HG03025 (cell line): ENCODE results near the gene S100Z.
"Not testable (repeated sequence)": the region's sequence is repeated elsewhere in the genome, so short reads cannot be mapped to it uniquely, and the experiment has no call there.

Source experiments
- ATAC-seq: cut with Tn5 transposase; IDR thresholded peaks from one replicate; pipeline ENCODE4 v1.9.1; 2021; ENCODE audit warnings: mild to moderate bottlenecking, moderate library complexity; ENCODE audit not compliant: unreplicated experiment, low FRiP score

S100Z gene

GRCh38 chr5:76849419-76850291 lies at the start of gene S100Z:
S100Z (plus strand) TSS chr5:76850014; CDS start chr5:76875360, 25,346 bp downstream.
- ATAC-seq, result no peak

- ATAC-seq, result no peak
These were observed 49.2 kb upstream of the S100Z start for GRCh38 chr5:76800579-76800978.

GRCh38 chr5:76801159-76801802 lies 48.5 kb upstream of the S100Z start:
- no peak for ATAC-seq

GRCh38 chr5:76801803-76802195 lies 48.0 kb upstream of the S100Z start:
- ATAC-seq, result no peak

DNA sequence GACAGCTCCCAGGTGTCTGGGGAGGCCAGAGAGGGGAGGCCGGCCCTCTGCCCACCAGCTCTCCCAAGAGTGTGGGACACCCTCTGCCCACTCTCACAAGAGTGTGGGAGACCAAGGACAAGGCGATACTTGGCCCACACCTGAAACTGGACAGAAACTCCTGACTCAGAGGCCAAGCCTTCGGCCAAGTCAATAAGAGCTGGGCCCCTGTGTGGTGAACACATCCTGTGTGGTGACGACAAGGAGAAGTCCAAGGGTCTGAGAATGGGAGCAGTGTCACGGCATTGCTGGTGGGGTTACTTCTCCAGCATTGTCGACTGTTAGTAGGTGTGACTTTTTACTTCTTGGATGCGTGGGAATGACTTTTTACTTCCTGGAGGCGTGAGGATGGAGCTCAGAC lies 45.5 kb upstream of the S100Z start:
- no peak for ATAC-seq

DNA sequence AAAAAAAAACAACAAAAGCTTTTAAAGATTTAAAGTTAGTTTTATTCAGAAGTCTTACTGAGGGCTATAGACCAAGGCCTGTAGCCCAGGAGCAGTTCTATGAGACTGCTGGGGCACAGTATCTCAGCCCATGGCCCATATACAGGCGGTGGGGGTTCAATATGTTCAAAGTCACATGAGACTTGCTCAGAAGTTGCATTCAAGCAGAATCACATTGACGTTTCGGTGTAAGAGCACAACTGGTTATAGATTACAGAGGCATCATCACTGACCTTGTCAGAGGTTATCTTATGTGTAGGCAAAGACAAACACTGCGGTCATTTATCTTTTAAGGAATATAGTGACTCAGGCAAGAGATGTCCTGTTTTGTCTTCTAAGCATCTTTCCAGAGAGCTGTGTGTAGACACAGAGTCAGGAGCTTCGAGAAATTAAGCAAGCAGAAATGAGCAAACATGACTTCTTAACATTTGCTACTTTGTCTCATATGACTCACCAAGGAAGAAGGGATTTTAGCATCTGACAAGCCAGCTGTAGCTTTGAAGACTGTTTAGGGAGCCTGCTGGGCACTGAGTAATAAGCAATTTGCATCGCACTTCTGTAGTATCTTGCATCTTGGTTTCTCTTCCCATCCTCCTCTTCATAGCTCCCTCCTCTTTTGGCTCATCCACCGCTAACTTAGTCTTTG lies 43.9 kb upstream of the S100Z start:
- ATAC-seq, result no peak

DNA sequence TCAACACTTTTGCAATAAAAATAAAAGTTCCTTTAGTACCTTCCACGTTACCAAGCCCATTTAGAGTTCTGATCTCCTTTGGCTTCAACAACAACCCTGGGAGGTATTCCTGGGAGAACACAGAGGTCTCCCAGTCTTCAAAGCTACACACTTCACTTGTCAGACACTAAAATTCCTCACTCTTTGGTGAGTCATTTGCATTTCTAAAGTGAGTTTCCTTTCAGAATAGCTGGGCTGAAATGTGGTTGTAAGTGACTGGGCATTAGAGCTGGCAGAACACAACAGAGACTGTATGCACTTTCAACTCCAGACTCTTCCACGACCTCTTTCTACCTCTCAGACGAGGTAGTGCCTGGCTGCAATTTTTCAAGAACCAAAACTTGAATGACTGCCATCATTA lies 42.5 kb upstream of the S100Z start:
- ATAC-seq, result no peak

DNA sequence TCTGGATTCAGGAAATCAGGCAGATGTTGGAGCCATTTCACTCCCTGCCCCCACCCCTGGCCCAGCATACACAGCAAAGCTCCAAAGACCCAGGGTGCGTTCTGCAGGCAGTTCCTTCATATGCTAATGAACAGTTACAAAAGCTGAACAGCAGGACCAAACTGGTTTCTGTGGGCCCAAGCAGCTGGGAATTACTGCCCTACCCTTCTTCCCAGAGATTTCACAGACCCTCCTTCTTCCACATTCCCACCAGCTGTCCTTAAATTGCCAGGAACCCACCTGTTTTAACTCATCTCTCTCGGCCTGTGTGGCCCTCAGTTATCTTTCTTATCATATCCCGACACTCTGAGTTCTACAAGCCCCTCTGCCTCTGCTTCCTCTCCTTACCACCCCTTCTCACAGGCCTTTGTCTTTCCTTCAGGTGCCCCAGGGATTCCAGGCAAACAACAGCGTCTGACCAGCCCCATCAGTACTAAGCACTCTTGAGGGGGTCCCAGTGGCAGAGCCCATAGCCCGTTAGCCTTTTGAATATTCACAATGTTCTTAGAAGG lies 41.6 kb upstream of the S100Z start:
- ATAC-seq, result no peak

- no peak for ATAC-seq
These were observed 40.7 kb upstream of the S100Z start for GRCh38 chr5:76809141-76809540.

GRCh38 chr5:76810236-76810635 lies 39.6 kb upstream of the S100Z start:
- ATAC-seq, result no peak

GRCh38 chr5:76811214-76811613 lies 38.6 kb upstream of the S100Z start:
- ATAC-seq, result no peak

DNA sequence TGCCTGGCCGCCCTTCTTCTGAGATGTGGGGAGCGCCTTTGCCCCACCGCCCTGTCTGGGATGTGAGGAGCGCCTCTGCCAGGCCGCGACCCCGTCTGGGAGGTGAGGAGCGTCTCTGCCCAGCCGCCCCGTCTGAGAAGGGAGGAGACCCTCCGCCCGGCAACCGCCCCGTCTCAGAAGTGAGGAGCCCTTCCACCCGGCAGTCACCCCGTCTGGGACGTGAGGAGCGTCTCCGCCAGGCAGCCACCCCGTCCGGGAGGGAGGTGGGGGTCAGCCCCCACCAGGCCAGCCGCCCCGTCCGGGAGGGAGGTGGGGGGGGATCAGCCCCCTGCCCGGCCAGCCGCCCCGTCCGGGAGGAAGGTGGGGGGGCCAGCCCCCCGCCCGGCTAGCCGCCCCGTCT lies 37.6 kb upstream of the S100Z start:
- not testable (repeated sequence) for ATAC-seq

DNA sequence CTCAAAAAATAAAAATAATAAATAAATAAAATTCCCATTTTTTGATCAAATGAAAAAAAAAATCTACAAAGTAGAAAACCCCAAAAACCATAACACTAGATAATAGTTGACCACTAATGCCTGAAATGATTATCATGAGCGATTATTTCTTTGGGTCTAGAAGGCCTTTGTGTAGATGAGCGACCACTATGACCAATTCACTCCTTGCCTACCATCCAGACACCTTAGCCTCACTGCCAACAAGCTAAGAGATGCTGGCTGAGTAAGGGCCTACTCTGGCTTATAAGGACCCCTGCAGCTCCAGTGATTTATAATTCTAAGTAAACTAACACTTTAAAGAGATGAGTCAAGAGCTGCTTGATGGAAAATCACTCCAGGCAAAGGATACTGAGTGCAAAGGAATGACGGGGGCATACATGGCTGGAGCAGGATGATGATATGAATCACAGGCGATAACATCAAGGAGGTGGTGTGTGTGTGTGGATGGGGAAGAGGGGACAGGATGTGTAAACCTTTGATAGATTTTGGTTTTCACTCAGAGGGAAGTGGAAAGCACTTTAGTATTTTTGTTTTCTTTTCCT lies 35.7 kb upstream of the S100Z start:
- ATAC-seq, result no peak

- ATAC-seq, result no peak
These were observed 33.5 kb upstream of the S100Z start for GRCh38 chr5:76816110-76816831.

- ATAC-seq, result no peak
These were observed 30.7 kb upstream of the S100Z start, which contains the start of gene F2RL1 for GRCh38 chr5:76818844-76819831. F2RL1 (plus strand) TSS chr5:76819030; CDS start chr5:76819183, 153 bp downstream.

DNA sequence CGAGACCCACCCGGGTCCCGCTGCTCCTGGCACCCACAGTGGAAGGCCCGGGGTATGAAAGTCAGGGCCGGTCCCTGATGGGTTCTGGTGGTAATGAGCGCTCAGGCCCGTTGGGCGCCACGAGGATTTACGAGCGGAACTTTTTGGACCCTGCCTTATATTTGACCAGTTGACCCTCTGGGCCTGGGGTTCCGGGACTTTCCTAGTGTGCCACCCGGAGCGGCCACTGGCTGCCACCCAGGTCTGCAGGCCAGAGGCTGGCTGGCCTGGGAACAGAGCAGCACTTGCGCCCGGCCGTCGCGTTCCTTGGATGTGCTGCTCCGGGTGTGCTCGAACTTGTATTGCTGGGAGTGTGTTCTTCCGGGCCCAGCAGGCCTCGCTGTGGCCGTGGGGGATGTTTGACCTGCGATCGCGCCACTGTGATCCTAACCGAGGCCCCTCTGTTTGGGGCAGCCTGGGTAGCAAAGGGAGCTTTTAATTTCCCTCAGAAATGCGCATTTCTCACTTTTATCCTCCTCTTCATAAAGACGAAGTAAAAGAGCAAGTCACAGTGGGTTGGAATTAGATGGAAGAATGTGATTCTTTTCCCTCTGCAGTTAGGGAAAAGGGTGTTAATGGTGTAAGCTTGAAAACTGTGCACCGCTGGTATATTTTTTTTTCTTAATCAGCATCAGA lies 29.8 kb upstream of the S100Z start:
- ATAC-seq, result no peak

DNA sequence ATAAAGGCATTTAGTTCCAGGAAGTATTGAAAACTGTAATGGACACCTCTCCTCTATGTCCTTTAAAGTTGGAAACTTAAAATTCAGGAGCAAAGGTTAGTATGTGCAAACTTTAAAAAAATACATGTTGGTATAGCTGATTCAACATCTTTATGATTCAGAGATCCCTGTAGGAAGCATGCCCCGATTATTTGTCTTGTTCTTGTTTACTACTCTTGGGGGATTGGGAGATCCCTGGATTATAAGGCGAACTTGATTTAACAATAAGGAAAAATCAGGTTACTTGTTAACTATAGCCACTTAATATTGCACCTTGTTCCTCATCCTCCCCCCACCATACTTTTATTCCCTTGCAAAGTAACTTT lies 29.3 kb upstream of the S100Z start:
- no peak for ATAC-seq

DNA sequence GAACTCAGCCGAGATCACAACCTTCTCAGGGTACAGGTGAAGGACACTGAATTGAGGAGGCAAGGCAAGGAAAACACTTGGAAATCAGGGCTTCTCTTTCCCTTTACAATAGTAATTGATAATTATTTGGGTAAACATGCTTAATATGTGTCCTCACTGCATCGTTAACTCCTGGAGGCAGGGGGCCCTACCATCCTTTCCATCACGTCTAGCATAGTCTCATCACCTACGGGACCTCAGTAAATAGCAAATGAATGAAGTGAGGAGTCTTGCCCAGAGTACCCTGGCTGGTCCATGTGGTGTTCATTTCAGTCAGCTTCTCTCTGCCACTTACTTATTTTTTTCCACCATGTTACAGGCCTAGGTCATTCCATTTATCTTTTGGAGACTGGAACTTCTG lies 28.7 kb upstream of the S100Z start:
- no peak for ATAC-seq
